ENCODE results near the gene PEG3. TPM values are rescaled to one million over a fixed set of nuclear protein-coding genes. Genes with fewer than 3 reads are reported as not detected.

Gene PEG3
- total and polyA plus RNA-seq, 3 donors from 2014 or later: 65.9 to 160 (median 155) TPM

DNA sequence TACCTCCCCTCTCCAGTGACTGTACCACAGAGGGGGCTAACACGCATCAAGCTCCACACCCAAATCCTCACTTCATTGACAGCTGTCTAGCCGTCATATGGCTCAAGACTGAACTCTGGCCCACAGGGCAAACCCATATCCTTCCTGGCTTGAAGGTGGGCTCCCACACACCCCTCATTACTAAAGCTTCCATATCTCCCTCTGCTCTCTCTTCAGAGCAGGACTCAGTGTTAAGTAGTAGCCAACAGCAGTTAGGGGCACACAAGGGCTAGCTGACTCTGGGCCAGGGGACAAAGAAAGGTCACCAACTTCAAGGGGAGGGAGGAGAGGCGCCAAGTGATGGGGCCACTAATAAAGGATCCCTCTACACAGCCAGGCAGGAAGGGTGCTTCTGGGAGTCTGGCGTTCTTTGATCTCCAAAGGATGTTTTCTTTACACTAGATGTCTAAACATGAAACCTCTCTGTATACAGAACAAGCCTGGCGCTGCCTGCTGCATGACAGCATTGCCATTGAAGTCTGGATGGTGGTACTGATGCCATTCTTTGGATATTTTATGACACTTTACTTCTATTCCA lies 8.1 kb downstream of the PEG3 start:
- Histone ChIP-seq H3K4me3 (no peak overlapping the region), H3K4me1 (peaks cover 5% of the 10 kb centered on the region), H3K27me3 (no peaks in the 10 kb centered on the region), H3K36me3 (ENCODE audit: low read depth, missing control alignments) (no peaks in the 10 kb centered on the region), H3K27ac (no peak overlapping the region), H3K9me3 (no peaks in the 10 kb centered on the region)
- intact Hi-C loops (cut with DNase I; ENCODE audit: low total_unique reads): no loop called here
- DNase-seq: no peak
- TF ChIP-seq POLR2A (IDR thresholded peaks at IDR 0.05) (no peak), CTCF (IDR thresholded peaks at IDR 0.05) (no peak)
- WGBS, 2 donors: 72 to 75% methylated on average over 5 of the region's 5 CpGs

GRCh38 chr19:56831255-56831654 lies 9.3 kb downstream of the PEG3 start:
- DNase-seq: no peak
- TF ChIP-seq CTCF (IDR thresholded peaks at IDR 0.05): no peak
- TF ChIP-seq POLR2A (IDR thresholded peaks at IDR 0.05): no peak
- 48 to 59% methylated on average over 2 of the region's 2 CpGs for WGBS, 2 donors
- H3K4me1 ChIP-seq: peaks cover 1% of the 10 kb centered on the region
- no peak overlapping the region for H3K27ac ChIP-seq
- intact Hi-C loops (cut with DNase I; ENCODE audit: low total_unique reads): no loop called here
- no peaks in the 10 kb centered on the region for H3K27me3 ChIP-seq
- H3K9me3 ChIP-seq: no peaks in the 10 kb centered on the region
- no peaks in the 10 kb centered on the region for H3K36me3 ChIP-seq (ENCODE audit: low read depth, missing control alignments)
- H3K4me3 ChIP-seq: no peak overlapping the region

DNA sequence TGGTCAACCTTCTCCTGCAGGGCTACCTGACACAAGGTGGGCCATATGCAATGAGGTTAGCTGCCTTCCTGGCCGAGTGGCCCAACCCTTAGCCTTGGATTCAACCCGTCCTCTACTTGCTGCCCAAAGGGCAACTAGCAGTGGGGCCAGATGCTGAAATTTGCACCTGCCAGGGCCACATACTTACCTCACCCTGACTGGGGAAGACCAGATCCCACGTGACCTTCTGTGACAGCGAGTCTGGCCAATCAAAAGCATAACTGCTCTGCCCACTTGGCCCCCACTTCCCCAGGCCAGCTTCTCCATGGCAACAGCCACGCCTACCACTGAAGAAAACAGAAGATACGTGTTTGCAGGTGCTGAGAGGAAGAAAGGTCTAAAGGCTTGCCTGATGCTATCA lies 10.9 kb downstream of the PEG3 start:
- no peak for DNase-seq
- WGBS, 2 donors: 78 to 87% methylated on average over 5 to 6 of the region's 6 CpGs

GRCh38 chr19:56827708-56828107 lies 12.8 kb downstream of the PEG3 start:
- H3K4me3 ChIP-seq: no peak overlapping the region
- DNase-seq: no peak
- intact Hi-C loops (cut with DNase I; ENCODE audit: low total_unique reads): no loop called here
- no peak overlapping the region for H3K27ac ChIP-seq
- no peaks in the 10 kb centered on the region for H3K36me3 ChIP-seq (ENCODE audit: low read depth, missing control alignments)
- H3K9me3 ChIP-seq: no peaks in the 10 kb centered on the region
- H3K27me3 ChIP-seq: no peaks in the 10 kb centered on the region
- peaks cover 9% of the 10 kb centered on the region for H3K4me1 ChIP-seq
- TF ChIP-seq CTCF (IDR thresholded peaks at IDR 0.05) (no peak), POLR2A (IDR thresholded peaks at IDR 0.05) (no peak)
- WGBS, 2 donors: 61 to 64% methylated on average over 2 of the region's 2 CpGs

More for the DNA sequence above, 10.9 kb downstream of the PEG3 start:
- intact Hi-C loops (cut with DNase I; ENCODE audit: low total_unique reads): no loop called here
- Histone ChIP-seq H3K27me3 (no peaks in the 10 kb centered on the region), H3K4me3 (no peak overlapping the region), H3K4me1 (peaks cover 8% of the 10 kb centered on the region), H3K36me3 (ENCODE audit: low read depth, missing control alignments) (no peaks in the 10 kb centered on the region), H3K9me3 (no peaks in the 10 kb centered on the region), H3K27ac (no peak overlapping the region)
- no peak for TF ChIP-seq POLR2A (IDR thresholded peaks at IDR 0.05)
- no peak for TF ChIP-seq CTCF (IDR thresholded peaks at IDR 0.05)

GRCh38 chr19:56823956-56824355 lies 16.6 kb downstream of the PEG3 start:
- whole genome bisulfite sequencing, 2 donors: 94% methylated on average over 6 of the region's 6 CpGs
- Histone ChIP-seq H3K4me1 (peaks cover 19% of the 10 kb centered on the region), H3K36me3 (ENCODE audit: low read depth, missing control alignments) (no peaks in the 10 kb centered on the region), H3K9me3 (no peaks in the 10 kb centered on the region), H3K4me3 (no peak overlapping the region), H3K27me3 (no peaks in the 10 kb centered on the region), H3K27ac (no peak overlapping the region)
- intact Hi-C loops (cut with DNase I; ENCODE audit: low total_unique reads): no loop called here
- no peak for TF ChIP-seq CTCF (IDR thresholded peaks at IDR 0.05)
- TF ChIP-seq POLR2A (IDR thresholded peaks at IDR 0.05): no peak
- DNase-seq: no peak

Measured in testis (tissue), 3 donors.